SHP77 (cell line): ENCODE results near the gene SELENOO.
"Not testable (repeated sequence)": the region's sequence is repeated elsewhere in the genome, so short reads cannot be mapped to it uniquely, and the experiment has no call there.

ENCODE experiments used
- DNase-seq, 2 experiments: peaks; one replicate each; lab custom pipeline; 2025; lab: John Stamatoyannopoulos, UW

The SELENOO gene

GRCh38 chr22:50200461-50201190 is at the start of gene SELENOO:
SELENOO (plus strand) TSS chr22:50201011; CDS start chr22:50201037, 26 bp downstream.
- DNase-seq = peak; percentile 79 to 91

- no peak for DNase-seq
Observed at GRCh38 chr22:50151571-50152537, 49.0 kb upstream of the SELENOO start.

GRCh38 chr22:50153056-50153755 is 47.6 kb upstream of the SELENOO start:
- DNase-seq = no peak

GRCh38 chr22:50153756-50154140 is 47.1 kb upstream of the SELENOO start:
- no peak for DNase-seq

- DNase-seq = peak in 1 of 2 experiments; percentile 23
Observed at GRCh38 chr22:50157709-50158375, 43.0 kb upstream of the SELENOO start.

- no peak for DNase-seq
Observed at GRCh38 chr22:50160947-50161346, 39.9 kb upstream of the SELENOO start.

GRCh38 chr22:50161508-50162390 is 39.1 kb upstream of the SELENOO start:
- no peak for DNase-seq

GRCh38 chr22:50162391-50162956 is 38.3 kb upstream of the SELENOO start:
- DNase-seq = no peak

GRCh38 chr22:50165436-50166123 is 35.2 kb upstream of the SELENOO start:
- no peak for DNase-seq

- DNase-seq = no peak
Observed at GRCh38 chr22:50167689-50168489, 32.9 kb upstream of the SELENOO start.

- not testable (repeated sequence) for DNase-seq
Observed at GRCh38 chr22:50168490-50169180, 32.2 kb upstream of the SELENOO start.

GRCh38 chr22:50169181-50169759 is 31.5 kb upstream of the SELENOO start:
- DNase-seq = no peak

GRCh38 chr22:50169774-50170341 is 31.0 kb upstream of the SELENOO start:
- peak in 1 of 2 experiments; percentile 35 for DNase-seq

- no peak for DNase-seq
Observed at GRCh38 chr22:50170453-50171318, 30.1 kb upstream of the SELENOO start, which contains the start of gene PANX2. PANX2 (plus strand) TSS chr22:50170731; CDS start chr22:50170731, 0 bp downstream.

GRCh38 chr22:50171319-50171964 is 29.4 kb upstream of the SELENOO start:
- no peak for DNase-seq

- no peak for DNase-seq
Observed at GRCh38 chr22:50171965-50172421, 28.8 kb upstream of the SELENOO start.
